HG02678 (cell line): ENCODE results near the gene NEUROD4.
A peak's percentile ranks its signal among the peaks of the same experiment; 100 is the strongest.
"Not testable (repeated sequence)": the region's sequence is repeated elsewhere in the genome, so short reads cannot be mapped to it uniquely, and the experiment has no call there.

ENCODE experiments used
- ATAC-seq: cut with Tn5 transposase; IDR thresholded peaks from one replicate; pipeline ENCODE4 v1.9.1; 2021; ENCODE audit warnings: mild to moderate bottlenecking, moderate library complexity; ENCODE audit not compliant: unreplicated experiment

The NEUROD4 gene

GRCh38 chr12:55019784-55020183 lies at the start of gene NEUROD4:
NEUROD4 (plus strand) TSS chr12:55019974; CDS start chr12:55026440, 6,466 bp downstream.
- no peak for ATAC-seq

- no peak for ATAC-seq
These were observed 49.0 kb upstream of the NEUROD4 start for GRCh38 chr12:54970741-54971140.

GRCh38 chr12:54973556-54973955 lies 46.2 kb upstream of the NEUROD4 start:
- no peak for ATAC-seq

- no peak for ATAC-seq
These were observed 45.5 kb upstream of the NEUROD4 start for GRCh38 chr12:54974279-54974678.

GRCh38 chr12:54975272-54975671 lies 44.5 kb upstream of the NEUROD4 start:
- no peak for ATAC-seq

GRCh38 chr12:54975875-54976274 lies 43.9 kb upstream of the NEUROD4 start:
- no peak for ATAC-seq

GRCh38 chr12:54977155-54977554 lies 42.6 kb upstream of the NEUROD4 start:
- no peak for ATAC-seq

GRCh38 chr12:54977857-54978256 lies 41.9 kb upstream of the NEUROD4 start:
- ATAC-seq: no peak

- no peak for ATAC-seq
These were observed 39.4 kb upstream of the NEUROD4 start for GRCh38 chr12:54980341-54980740.

- ATAC-seq: peak; percentile 28
These were observed 38.0 kb upstream of the NEUROD4 start for GRCh38 chr12:54981796-54982195.

- ATAC-seq: no peak
These were observed 36.2 kb upstream of the NEUROD4 start for GRCh38 chr12:54983536-54984101.

- peak; percentile 89 for ATAC-seq
These were observed 35.0 kb upstream of the NEUROD4 start, which contains the start of gene TESPA1 for GRCh38 chr12:54984658-54985376. TESPA1 (minus strand) TSS chr12:54984762; CDS start chr12:54974562, 10,200 bp downstream.

GRCh38 chr12:54986773-54987172 lies 33.0 kb upstream of the NEUROD4 start:
- ATAC-seq: not testable (repeated sequence)

GRCh38 chr12:54987611-54988231 lies 32.1 kb upstream of the NEUROD4 start:
- no peak for ATAC-seq

- ATAC-seq: peak; percentile 33
These were observed 31.2 kb upstream of the NEUROD4 start for GRCh38 chr12:54988402-54989054.

GRCh38 chr12:54989829-54990228 lies 29.9 kb upstream of the NEUROD4 start:
- no peak for ATAC-seq

- peak; percentile 73 for ATAC-seq
These were observed 28.4 kb upstream of the NEUROD4 start for GRCh38 chr12:54991161-54991990.

- peak; percentile 32 for ATAC-seq
These were observed 27.8 kb upstream of the NEUROD4 start for GRCh38 chr12:54991991-54992375.

GRCh38 chr12:54993181-54993835 lies 26.5 kb upstream of the NEUROD4 start:
- peak; percentile 38 for ATAC-seq

- no peak for ATAC-seq
These were observed 23.6 kb upstream of the NEUROD4 start for GRCh38 chr12:54996205-54996604.
